Lower lobe of right lung (tissue), 2 donors: ENCODE results near the gene MYO1E. TPM values are rescaled to one million over a fixed set of nuclear protein-coding genes. Genes with fewer than 3 reads are reported as not detected.

Experiments used
- ATAC-seq, 2 donors: fragments of 200-7000 bp; cut with Tn5 transposase; one replicate each; pipeline ENCODE4 v1.9.1; 2020 to 2022; ENCODE audit warnings: mild to moderate bottlenecking in 2 of 2, moderate library complexity in 2 of 2
- DNase-seq: peaks from one replicate; pipeline ENCODE4 v3.0.0-alpha.2; 2020
- H3K27ac ChIP-seq: fragments of 200-600 bp; one replicate; pipeline ENCODE4 v1.8.0; 2022
- H3K27me3 ChIP-seq: fragments of 200-600 bp; one replicate; pipeline ENCODE4 v1.8.0; 2022; ENCODE audit warnings: low read depth
- H3K36me3 ChIP-seq: fragments of 200-600 bp; one replicate; pipeline ENCODE4 v1.8.0; 2022; ENCODE audit warnings: mild to moderate bottlenecking
- H3K4me1 ChIP-seq: fragments of 200-600 bp; one replicate; pipeline ENCODE4 v1.8.0; 2022
- H3K4me3 ChIP-seq: fragments of 200-600 bp; one replicate; pipeline ENCODE4 v1.8.0; 2022; ENCODE audit warnings: mild to moderate bottlenecking
- H3K9me3 ChIP-seq: fragments of 200-600 bp; one replicate; pipeline ENCODE4 v1.8.0; 2022
- CTCF ChIP-seq: fragments of 200-600 bp; IDR thresholded peaks from one replicate; pipeline ENCODE4 v1.8.0; 2022; ENCODE audit warnings: antibody characterized with exemption, mild to moderate bottlenecking
- intact Hi-C: fragments of 100-400 bp; cut with DNase I; formaldehyde crosslinking; loops from one replicate; pipeline ENCODE4 v1.11.0; 2022
- total RNA-seq: library from RNA; stranded (reverse); fragmentation: NEBNext Ultra II Directional; extraction: Animal tissue kit (Norgen Biotek cat#: 25700); gene quantifications from one replicate; pipeline ENCODE4 v1.2.1, GENCODE V29; 2021
- donor health status: DM: no; HTN: yes; CAD: no; lungs with severe emphysema.

MYO1E gene
- total RNA-seq, 1 donor from 2014 or later = 59.4 TPM

- TF ChIP-seq CTCF = no peak
- DNase-seq = no peak
- H3K4me1 ChIP-seq = no peaks in the 10 kb centered on the region
- ATAC-seq = no peak
- H3K27ac ChIP-seq = no peak overlapping the region
- no peaks in the 10 kb centered on the region for H3K9me3 ChIP-seq
- intact Hi-C loops = no loop called here
- H3K27me3 ChIP-seq = no peaks in the 10 kb centered on the region
- no peaks in the 10 kb centered on the region for H3K36me3 ChIP-seq
- no peak overlapping the region for H3K4me3 ChIP-seq
These were observed 248.4 kb downstream of the MYO1E start for GRCh38 chr15:59124261-59124660.

GRCh38 chr15:59120937-59121336, 251.7 kb downstream of the MYO1E start:
- H3K4me3 ChIP-seq = no peak overlapping the region
- H3K36me3 ChIP-seq = no peaks in the 10 kb centered on the region
- intact Hi-C loops = no loop called here
- no peak overlapping the region for H3K27ac ChIP-seq
- DNase-seq (no peak), ATAC-seq (no peak)
- no peaks in the 10 kb centered on the region for H3K27me3 ChIP-seq
- H3K4me1 ChIP-seq = no peaks in the 10 kb centered on the region
- TF ChIP-seq CTCF = no peak
- H3K9me3 ChIP-seq = no peaks in the 10 kb centered on the region

DNA sequence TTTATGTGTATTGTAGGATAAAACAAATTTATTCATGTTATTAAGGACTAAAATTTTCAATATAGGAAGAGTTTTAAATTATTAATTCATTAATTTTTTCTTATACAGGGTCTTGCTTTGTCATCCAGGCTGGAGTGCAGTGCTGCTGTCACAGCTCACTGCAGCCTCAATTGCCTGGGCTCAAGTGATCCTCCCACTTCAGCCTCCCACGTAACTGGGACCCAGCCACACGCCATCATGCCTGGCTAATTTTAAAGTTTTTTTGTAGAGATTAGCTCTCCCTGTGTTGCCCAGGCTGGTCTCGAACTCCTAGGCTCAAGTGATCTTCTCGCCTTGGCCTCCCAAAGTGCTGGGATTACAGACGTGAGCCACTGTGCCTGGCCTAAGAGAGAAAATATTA, 253.0 kb downstream of the MYO1E start:
- Histone ChIP-seq H3K36me3 (no peaks in the 10 kb centered on the region), H3K27ac (no peak overlapping the region), H3K27me3 (no peaks in the 10 kb centered on the region), H3K4me1 (no peaks in the 10 kb centered on the region), H3K4me3 (no peak overlapping the region), H3K9me3 (no peaks in the 10 kb centered on the region)
- intact Hi-C loops = no loop called here
- ATAC-seq (no peak), DNase-seq (no peak)
- no peak for TF ChIP-seq CTCF

- ATAC-seq = no peak
- no peaks in the 10 kb centered on the region for H3K4me1 ChIP-seq
- H3K27me3 ChIP-seq = no peaks in the 10 kb centered on the region
- H3K27ac ChIP-seq = no peak overlapping the region
- H3K36me3 ChIP-seq = no peaks in the 10 kb centered on the region
- intact Hi-C loops = no loop called here
- H3K4me3 ChIP-seq = no peak overlapping the region
- no peak for TF ChIP-seq CTCF
- DNase-seq = no peak
- no peaks in the 10 kb centered on the region for H3K9me3 ChIP-seq
These were observed 255.9 kb downstream of the MYO1E start for GRCh38 chr15:59116771-59117170.

GRCh38 chr15:59116141-59116540, 256.5 kb downstream of the MYO1E start:
- ATAC-seq = no peak
- no peak overlapping the region for H3K27ac ChIP-seq
- intact Hi-C loops = no loop called here

More at GRCh38 chr15:59116141-59116540, 256.5 kb downstream of the MYO1E start:
- no peak for TF ChIP-seq CTCF
- Histone ChIP-seq H3K9me3 (no peaks in the 10 kb centered on the region), H3K4me1 (no peaks in the 10 kb centered on the region), H3K36me3 (no peaks in the 10 kb centered on the region), H3K27me3 (no peaks in the 10 kb centered on the region), H3K4me3 (no peak overlapping the region)
- no peak for DNase-seq
